Measurements from ENCODE around the gene VPS33B. TPM values are rescaled to one million over a fixed set of nuclear protein-coding genes. Genes with fewer than 3 reads are reported as not detected.

VPS33B gene
- total RNA-seq, 1 donor from 2014 or later, result 20.5 TPM

DNA sequence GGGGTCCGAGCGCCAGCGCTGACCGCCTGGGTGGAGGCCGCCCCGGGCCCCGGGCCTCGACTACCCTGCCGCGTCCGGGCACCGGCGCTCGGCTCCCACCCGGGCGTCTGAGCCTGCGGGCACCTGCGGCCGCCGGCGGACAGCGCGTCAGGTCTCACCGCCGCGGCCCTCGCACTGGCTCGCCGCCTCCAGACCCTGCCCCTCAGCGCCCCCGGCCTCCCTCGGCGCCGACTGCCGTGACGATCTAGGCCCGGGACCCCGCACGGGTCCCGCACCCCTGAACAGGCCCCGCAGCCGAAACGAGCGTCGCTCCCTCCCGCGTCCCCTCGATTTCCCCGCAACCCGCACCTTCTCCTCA is 28.4 kb downstream of the VPS33B start:
- H3K4me3 Mint-ChIP-seq, result peak overlapping the region; percentile 100
- DNase-seq (ENCODE audit: low read depth, low spot score), result peak; percentile 13
- H3K27me3 Mint-ChIP-seq (ENCODE audit: low read depth), result peaks cover 2% of the 10 kb centered on the region
- peak overlapping the region; percentile 100 for H3K27ac Mint-ChIP-seq (ENCODE audit: unreplicated experiment)
- TF ChIP-seq, protein P1, sequence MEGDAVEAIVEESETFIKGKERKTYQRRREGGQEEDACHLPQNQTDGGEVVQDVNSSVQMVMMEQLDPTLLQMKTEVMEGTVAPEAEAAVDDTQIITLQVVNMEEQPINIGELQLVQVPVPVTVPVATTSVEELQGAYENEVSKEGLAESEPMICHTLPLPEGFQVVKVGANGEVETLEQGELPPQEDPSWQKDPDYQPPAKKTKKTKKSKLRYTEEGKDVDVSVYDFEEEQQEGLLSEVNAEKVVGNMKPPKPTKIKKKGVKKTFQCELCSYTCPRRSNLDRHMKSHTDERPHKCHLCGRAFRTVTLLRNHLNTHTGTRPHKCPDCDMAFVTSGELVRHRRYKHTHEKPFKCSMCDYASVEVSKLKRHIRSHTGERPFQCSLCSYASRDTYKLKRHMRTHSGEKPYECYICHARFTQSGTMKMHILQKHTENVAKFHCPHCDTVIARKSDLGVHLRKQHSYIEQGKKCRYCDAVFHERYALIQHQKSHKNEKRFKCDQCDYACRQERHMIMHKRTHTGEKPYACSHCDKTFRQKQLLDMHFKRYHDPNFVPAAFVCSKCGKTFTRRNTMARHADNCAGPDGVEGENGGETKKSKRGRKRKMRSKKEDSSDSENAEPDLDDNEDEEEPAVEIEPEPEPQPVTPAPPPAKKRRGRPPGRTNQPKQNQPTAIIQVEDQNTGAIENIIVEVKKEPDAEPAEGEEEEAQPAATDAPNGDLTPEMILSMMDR (conservative IDR thresholded peaks at IDR 0.05), result no peak
- no peaks in the 10 kb centered on the region for H3K9me3 Mint-ChIP-seq
- H3K4me1 Mint-ChIP-seq, result peaks cover 36% of the 10 kb centered on the region
- H3K36me3 Mint-ChIP-seq (ENCODE audit: low read depth), result peaks cover 7% of the 10 kb centered on the region

- TF ChIP-seq, protein P1 (conservative IDR thresholded peaks at IDR 0.05), result no peak
- H3K4me3 Mint-ChIP-seq, result peak overlapping the region; percentile 74
- H3K9me3 Mint-ChIP-seq, result no peaks in the 10 kb centered on the region
- peaks cover 3% of the 10 kb centered on the region for H3K36me3 Mint-ChIP-seq (ENCODE audit: low read depth)
- DNase-seq (ENCODE audit: low read depth, low spot score), result no peak
- H3K4me1 Mint-ChIP-seq, result peaks cover 52% of the 10 kb centered on the region
- H3K27me3 Mint-ChIP-seq (ENCODE audit: low read depth), result peaks cover 2% of the 10 kb centered on the region
- no peak overlapping the region for H3K27ac Mint-ChIP-seq (ENCODE audit: unreplicated experiment)
Observed at GRCh38 chr15:90991587-90992285, 30.7 kb downstream of the VPS33B start.

GRCh38 chr15:90990446-90990845 is 31.9 kb downstream of the VPS33B start:
- Mint-ChIP-seq H3K27ac (ENCODE audit: unreplicated experiment) (no peak overlapping the region), H3K4me3 (peak overlapping the region; percentile 76), H3K9me3 (no peaks in the 10 kb centered on the region), H3K36me3 (ENCODE audit: low read depth) (peaks cover 3% of the 10 kb centered on the region), H3K27me3 (ENCODE audit: low read depth) (peaks cover 2% of the 10 kb centered on the region), H3K4me1 (peaks cover 50% of the 10 kb centered on the region)
- DNase-seq (ENCODE audit: low read depth, low spot score), result no peak
- TF ChIP-seq, protein P1 (conservative IDR thresholded peaks at IDR 0.05), result no peak

DNA sequence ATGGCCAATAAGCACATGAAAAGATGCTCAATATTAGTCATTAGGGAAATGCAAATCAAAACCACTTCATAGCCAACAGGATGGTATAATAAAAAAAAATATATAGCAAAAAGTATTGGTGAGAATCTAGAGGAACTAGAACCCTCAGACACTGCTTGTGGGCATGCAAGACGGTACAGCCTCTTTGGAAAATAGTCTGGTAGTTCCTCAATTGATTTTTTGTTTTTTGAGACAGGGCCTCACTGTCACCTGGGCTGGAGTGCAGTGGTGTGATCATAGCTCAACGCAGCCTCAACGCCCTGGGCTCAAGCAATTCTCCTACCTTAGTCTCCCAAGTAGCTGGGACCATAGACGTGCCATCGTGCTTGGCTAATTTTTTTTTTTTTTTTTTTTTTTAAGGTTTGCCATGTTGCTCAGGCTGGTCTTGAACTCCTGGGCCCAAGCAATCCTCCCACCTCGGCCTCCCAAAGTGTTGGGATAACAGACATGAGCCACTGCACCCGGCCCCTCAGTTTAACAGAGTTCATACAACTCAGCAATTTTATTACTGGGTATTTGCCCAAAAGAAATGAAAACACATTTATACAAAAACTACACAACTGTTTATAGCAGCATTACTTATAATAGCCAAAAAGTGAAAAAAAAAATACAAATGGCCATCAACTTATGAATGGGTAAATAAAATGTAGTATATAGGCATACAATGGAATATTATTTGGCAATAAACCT is 33.2 kb downstream of the VPS33B start:
- Mint-ChIP-seq H3K9me3 (no peaks in the 10 kb centered on the region), H3K4me3 (peak overlapping the region; percentile 51), H3K27me3 (ENCODE audit: low read depth) (peaks cover under 1% of the 10 kb centered on the region), H3K4me1 (peaks cover 40% of the 10 kb centered on the region), H3K36me3 (ENCODE audit: low read depth) (peaks cover under 1% of the 10 kb centered on the region), H3K27ac (ENCODE audit: unreplicated experiment) (no peak overlapping the region)
- no peak for DNase-seq (ENCODE audit: low read depth, low spot score)
- TF ChIP-seq, protein P1 (conservative IDR thresholded peaks at IDR 0.05), result no peak

DNA sequence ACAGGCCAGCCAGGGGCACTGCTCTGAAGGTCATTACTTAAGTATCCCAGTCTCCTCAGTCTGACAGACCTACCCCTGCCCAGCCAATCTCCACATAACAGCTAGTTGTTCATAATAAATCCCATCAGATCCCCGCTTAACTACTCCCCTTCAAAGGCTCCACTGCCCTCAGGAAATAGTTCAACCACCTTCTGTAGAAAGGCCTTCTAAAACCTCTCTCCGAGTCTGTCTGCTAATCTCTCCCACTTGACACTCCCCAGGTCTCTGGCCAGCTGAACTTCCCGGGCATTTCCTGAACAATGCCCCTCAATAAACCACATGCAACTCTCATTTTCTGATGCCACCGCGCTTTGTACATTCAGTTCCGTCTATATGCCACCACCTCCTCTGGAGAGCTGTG is 34.1 kb downstream of the VPS33B start:
- peak overlapping the region; percentile 51 for H3K4me3 Mint-ChIP-seq
- no peak for DNase-seq (ENCODE audit: low read depth, low spot score)
- H3K9me3 Mint-ChIP-seq, result no peaks in the 10 kb centered on the region
- TF ChIP-seq, protein P1 (conservative IDR thresholded peaks at IDR 0.05), result no peak
- H3K36me3 Mint-ChIP-seq (ENCODE audit: low read depth), result peaks cover 3% of the 10 kb centered on the region
- peaks cover 36% of the 10 kb centered on the region for H3K4me1 Mint-ChIP-seq
- H3K27me3 Mint-ChIP-seq (ENCODE audit: low read depth), result no peaks in the 10 kb centered on the region
- H3K27ac Mint-ChIP-seq (ENCODE audit: unreplicated experiment), result peak overlapping the region; percentile 10

All from neural crest cell (in vitro differentiated cells).